Colonic mucosa (tissue), 4 donors: ENCODE measurements around the gene SYCP2. TPM values are rescaled to one million over a fixed set of nuclear protein-coding genes. Genes with fewer than 3 reads are reported as not detected.

Source experiments
- DNase-seq: peaks from one replicate; pipeline ENCODE4 v3.0.0-alpha.2; 2020
- H3K27ac ChIP-seq: fragments of 200-600 bp; one replicate; pipeline ENCODE4 v1.8.0; 2021
- H3K27me3 ChIP-seq: fragments of 200-600 bp; one replicate; pipeline ENCODE4 v1.8.0; 2021
- H3K36me3 ChIP-seq: fragments of 200-600 bp; one replicate; pipeline ENCODE4 v1.8.0; 2021
- H3K4me1 ChIP-seq: fragments of 200-600 bp; one replicate; pipeline ENCODE4 v1.8.0; 2021; ENCODE audit warnings: mild to moderate bottlenecking
- H3K4me3 ChIP-seq: fragments of 200-600 bp; one replicate; pipeline ENCODE4 v1.8.0; 2021
- H3K9ac ChIP-seq, 2 donors: one replicate each; pipeline ENCODE4 v1.7.0; 2013; ENCODE audit warnings: control low read depth in 2 of 2, low read depth in 2 of 2, low read length in 2 of 2
- H3K9me3 ChIP-seq: fragments of 200-600 bp; one replicate; pipeline ENCODE4 v1.8.0; 2021
- CTCF ChIP-seq: fragments of 200-600 bp; IDR thresholded peaks from one replicate; pipeline ENCODE4 v1.8.0; 2022; ENCODE audit warnings: antibody characterized with exemption, mild to moderate bottlenecking
- intact Hi-C: fragments of 100-400 bp; cut with DNase I; formaldehyde crosslinking; loops from one replicate; pipeline ENCODE4 v1.14.1; 2022
- total RNA-seq, 2 donors: library from RNA; stranded (reverse); fragmentation: NEBNext Ultra II Directional in 1 of 2; extraction: Animal tissue kit (Norgen Biotek cat#: 25700) in 1 of 2; gene quantifications; one replicate each; pipeline ENCODE4 v1.2.1, GENCODE V29; 2021
- donor health status: healthy.
- donor health status: DM: no; HTN: no; CAD: no.
- donor health status: DM: no; HTN: no; CAD: no.

The SYCP2 gene
- total RNA-seq, 2 donors from 2014 or later = 0.74 to 1.1 TPM

GRCh38 chr20:59925359-59925758 lies 8.1 kb downstream of the SYCP2 start:
- Histone ChIP-seq H3K36me3 (no peaks in the 10 kb centered on the region), H3K27ac (no peak overlapping the region), H3K9ac (no peak overlapping the region), H3K9me3 (no peaks in the 10 kb centered on the region), H3K27me3 (no peaks in the 10 kb centered on the region), H3K4me3 (no peak overlapping the region), H3K4me1 (no peaks in the 10 kb centered on the region)
- no peak for DNase-seq
- intact Hi-C loops = no loop called here
- TF ChIP-seq CTCF = no peak

GRCh38 chr20:59923514-59923913 lies 9.9 kb downstream of the SYCP2 start:
- intact Hi-C loops = no loop called here
- no peaks in the 10 kb centered on the region for H3K4me1 ChIP-seq

GRCh38 chr20:59920944-59921343 lies 12.5 kb downstream of the SYCP2 start:
- Histone ChIP-seq H3K27me3 (no peaks in the 10 kb centered on the region), H3K4me3 (no peak overlapping the region), H3K27ac (no peak overlapping the region), H3K9ac (no peak overlapping the region), H3K4me1 (no peaks in the 10 kb centered on the region), H3K9me3 (no peaks in the 10 kb centered on the region), H3K36me3 (no peaks in the 10 kb centered on the region)
- DNase-seq = no peak
- intact Hi-C loops = no loop called here
- TF ChIP-seq CTCF = no peak

More at GRCh38 chr20:59923514-59923913, 9.9 kb downstream of the SYCP2 start:
- no peak for DNase-seq
- Histone ChIP-seq H3K4me3 (no peak overlapping the region), H3K27ac (no peak overlapping the region), H3K27me3 (no peaks in the 10 kb centered on the region), H3K9ac (no peak overlapping the region), H3K36me3 (no peaks in the 10 kb centered on the region), H3K9me3 (no peaks in the 10 kb centered on the region)
- TF ChIP-seq CTCF = no peak

- intact Hi-C loops = no loop called here
- TF ChIP-seq CTCF = no peak
- no peaks in the 10 kb centered on the region for H3K27me3 ChIP-seq
- H3K9ac ChIP-seq = no peak overlapping the region
- no peak overlapping the region for H3K27ac ChIP-seq
- H3K4me3 ChIP-seq = no peak overlapping the region
- no peak for DNase-seq
- H3K9me3 ChIP-seq = no peaks in the 10 kb centered on the region
- no peaks in the 10 kb centered on the region for H3K36me3 ChIP-seq
- no peaks in the 10 kb centered on the region for H3K4me1 ChIP-seq
Measured at GRCh38 chr20:59912609-59913008, 20.8 kb downstream of the SYCP2 start.

- DNase-seq = no peak
- H3K9me3 ChIP-seq = no peaks in the 10 kb centered on the region
- H3K27ac ChIP-seq = no peak overlapping the region
- no peak overlapping the region for H3K9ac ChIP-seq
- H3K4me1 ChIP-seq = no peaks in the 10 kb centered on the region
- H3K27me3 ChIP-seq = no peaks in the 10 kb centered on the region
- TF ChIP-seq CTCF = no peak
- H3K4me3 ChIP-seq = no peak overlapping the region
- intact Hi-C loops = no loop called here
- no peaks in the 10 kb centered on the region for H3K36me3 ChIP-seq
Measured at GRCh38 chr20:59911041-59911440, 22.4 kb downstream of the SYCP2 start.

- Histone ChIP-seq H3K36me3 (no peaks in the 10 kb centered on the region), H3K4me1 (no peaks in the 10 kb centered on the region), H3K27ac (no peak overlapping the region), H3K9me3 (no peaks in the 10 kb centered on the region), H3K27me3 (no peaks in the 10 kb centered on the region), H3K9ac (no peak overlapping the region), H3K4me3 (no peak overlapping the region)
- intact Hi-C loops = no loop called here
- no peak for TF ChIP-seq CTCF
- no peak for DNase-seq
Measured at GRCh38 chr20:59908855-59909254, 24.6 kb downstream of the SYCP2 start.
